ENCODE measurements around the gene MNS1. TPM values are rescaled to one million over a fixed set of nuclear protein-coding genes. Genes with fewer than 3 reads are reported as not detected.
"Not testable (repeated sequence)": the region's sequence is repeated elsewhere in the genome, so short reads cannot be mapped to it uniquely, and the experiment has no call there.

The MNS1 gene
- total and polyA plus RNA-seq, 4 donors = 2.1 to 3.5 (median 2.8) TPM

GRCh38 chr15:56490461-56490860 is 25.5 kb upstream of the MNS1 start:
- Histone ChIP-seq H3K4me1 (ENCODE audit: control insufficient read depth in 1 of 2, insufficient read depth in 2 of 2, low read length in 2 of 2) (no peaks in the 10 kb centered on the region), H3K27ac (ENCODE audit: low read depth in 1 of 2, low read length in 2 of 2) (no peak overlapping the region), H3K36me3 (ENCODE audit: control insufficient read depth in 1 of 2, insufficient read depth in 2 of 2, low read length in 1 of 2) (no peaks in the 10 kb centered on the region), H3K9me3 (ENCODE audit: control insufficient read depth, low read length) (no peaks in the 10 kb centered on the region), H3K4me3 (ENCODE audit: low read length in 2 of 2) (no peak overlapping the region), H3K27me3 (ENCODE audit: control insufficient read depth in 1 of 2, insufficient read depth in 2 of 2, low read length in 1 of 2) (no peaks in the 10 kb centered on the region)
- DNase-seq = no peak
- intact Hi-C loops (cut with DNase I) = loop anchor here in 1 of 2 donors (10.0 kb wide), 1 partner anchor 654 kb away; no protein-coding TSS in a partner anchor
- WGBS, 2 donors = 80 to 95% methylated on average over 1 of the region's 1 CpG
- no peak for ATAC-seq (ENCODE audit: low FRiP score)

- ATAC-seq (ENCODE audit: low FRiP score); H3K4me1 ChIP-seq (ENCODE audit: control insufficient read depth in 1 of 2, insufficient read depth in 2 of 2, low read length in 2 of 2); DNase-seq; intact Hi-C loops (cut with DNase I); H3K27ac ChIP-seq (ENCODE audit: low read depth in 1 of 2, low read length in 2 of 2); H3K9me3 ChIP-seq (ENCODE audit: control insufficient read depth, low read length); H3K36me3 ChIP-seq (ENCODE audit: control insufficient read depth in 1 of 2, insufficient read depth in 2 of 2, low read length in 1 of 2); H3K4me3 ChIP-seq (ENCODE audit: low read length in 2 of 2); H3K27me3 ChIP-seq (ENCODE audit: control insufficient read depth in 1 of 2, insufficient read depth in 2 of 2, low read length in 1 of 2): not testable (repeated sequence)
- 89 to 91% methylated on average over 2 of the region's 2 CpGs for WGBS, 2 donors
Measured at GRCh38 chr15:56486206-56486605, 21.3 kb upstream of the MNS1 start.

- DNase-seq; ATAC-seq (ENCODE audit: low FRiP score); H3K4me1 ChIP-seq (ENCODE audit: control insufficient read depth in 1 of 2, insufficient read depth in 2 of 2, low read length in 2 of 2); H3K4me3 ChIP-seq (ENCODE audit: low read length in 2 of 2); H3K27me3 ChIP-seq (ENCODE audit: control insufficient read depth in 1 of 2, insufficient read depth in 2 of 2, low read length in 1 of 2); H3K36me3 ChIP-seq (ENCODE audit: control insufficient read depth in 1 of 2, insufficient read depth in 2 of 2, low read length in 1 of 2); H3K27ac ChIP-seq (ENCODE audit: low read depth in 1 of 2, low read length in 2 of 2); intact Hi-C loops (cut with DNase I); H3K9me3 ChIP-seq (ENCODE audit: control insufficient read depth, low read length): not testable (repeated sequence)
- 94 to 97% methylated on average over 3 of the region's 3 CpGs for WGBS, 2 donors
Measured at GRCh38 chr15:56485426-56485825, 20.5 kb upstream of the MNS1 start.

- Histone ChIP-seq H3K4me3 (ENCODE audit: low read length in 2 of 2) (no peak overlapping the region), H3K27ac (ENCODE audit: low read depth in 1 of 2, low read length in 2 of 2) (no peak overlapping the region), H3K27me3 (ENCODE audit: control insufficient read depth in 1 of 2, insufficient read depth in 2 of 2, low read length in 1 of 2) (no peaks in the 10 kb centered on the region), H3K36me3 (ENCODE audit: control insufficient read depth in 1 of 2, insufficient read depth in 2 of 2, low read length in 1 of 2) (no peaks in the 10 kb centered on the region), H3K9me3 (ENCODE audit: control insufficient read depth, low read length) (no peaks in the 10 kb centered on the region), H3K4me1 (ENCODE audit: control insufficient read depth in 1 of 2, insufficient read depth in 2 of 2, low read length in 2 of 2) (no peaks in the 10 kb centered on the region)
- DNase-seq (no peak), ATAC-seq (ENCODE audit: low FRiP score) (no peak)
- intact Hi-C loops (cut with DNase I) = no loop called here
- 37 to 47% methylated on average over 2 of the region's 2 CpGs for WGBS, 2 donors
Measured at GRCh38 chr15:56484287-56484686, 19.4 kb upstream of the MNS1 start.

- DNase-seq = no peak
- no peaks in the 10 kb centered on the region for H3K4me1 ChIP-seq (ENCODE audit: control insufficient read depth in 1 of 2, insufficient read depth in 2 of 2, low read length in 2 of 2)
- no peak overlapping the region for H3K27ac ChIP-seq (ENCODE audit: low read depth in 1 of 2, low read length in 2 of 2)
- ATAC-seq (ENCODE audit: low FRiP score) = no peak
- no peaks in the 10 kb centered on the region for H3K9me3 ChIP-seq (ENCODE audit: control insufficient read depth, low read length)
- no peak overlapping the region for H3K4me3 ChIP-seq (ENCODE audit: low read length in 2 of 2)
- no peaks in the 10 kb centered on the region for H3K36me3 ChIP-seq (ENCODE audit: control insufficient read depth in 1 of 2, insufficient read depth in 2 of 2, low read length in 1 of 2)
- no peaks in the 10 kb centered on the region for H3K27me3 ChIP-seq (ENCODE audit: control insufficient read depth in 1 of 2, insufficient read depth in 2 of 2, low read length in 1 of 2)
- intact Hi-C loops (cut with DNase I) = no loop called here
Measured at GRCh38 chr15:56475351-56475750, 10.4 kb upstream of the MNS1 start.

- Histone ChIP-seq H3K9me3 (ENCODE audit: control insufficient read depth, low read length) (no peaks in the 10 kb centered on the region), H3K27ac (ENCODE audit: low read depth in 1 of 2, low read length in 2 of 2) (no peak overlapping the region), H3K36me3 (ENCODE audit: control insufficient read depth in 1 of 2, insufficient read depth in 2 of 2, low read length in 1 of 2) (no peaks in the 10 kb centered on the region), H3K4me1 (ENCODE audit: control insufficient read depth in 1 of 2, insufficient read depth in 2 of 2, low read length in 2 of 2) (no peaks in the 10 kb centered on the region), H3K27me3 (ENCODE audit: control insufficient read depth in 1 of 2, insufficient read depth in 2 of 2, low read length in 1 of 2) (no peaks in the 10 kb centered on the region), H3K4me3 (ENCODE audit: low read length in 2 of 2) (no peak overlapping the region)
- 66 to 70% methylated on average over 1 of the region's 1 CpG for WGBS, 2 donors
- no peak for ATAC-seq (ENCODE audit: low FRiP score)
- intact Hi-C loops (cut with DNase I) = no loop called here
- no peak for DNase-seq
Measured at GRCh38 chr15:56473017-56473416, 8.1 kb upstream of the MNS1 start.

GRCh38 chr15:56472278-56472677 is 7.3 kb upstream of the MNS1 start:
- no peaks in the 10 kb centered on the region for H3K36me3 ChIP-seq (ENCODE audit: control insufficient read depth in 1 of 2, insufficient read depth in 2 of 2, low read length in 1 of 2)
- no peaks in the 10 kb centered on the region for H3K9me3 ChIP-seq (ENCODE audit: control insufficient read depth, low read length)
- intact Hi-C loops (cut with DNase I) = no loop called here
- WGBS, 2 donors = 71 to 77% methylated on average over 2 of the region's 2 CpGs
- ATAC-seq (ENCODE audit: low FRiP score) (no peak), DNase-seq (no peak)
- no peak overlapping the region for H3K27ac ChIP-seq (ENCODE audit: low read depth in 1 of 2, low read length in 2 of 2)
- no peak overlapping the region for H3K4me3 ChIP-seq (ENCODE audit: low read length in 2 of 2)
- H3K4me1 ChIP-seq (ENCODE audit: control insufficient read depth in 1 of 2, insufficient read depth in 2 of 2, low read length in 2 of 2) = no peaks in the 10 kb centered on the region
- H3K27me3 ChIP-seq (ENCODE audit: control insufficient read depth in 1 of 2, insufficient read depth in 2 of 2, low read length in 1 of 2) = no peaks in the 10 kb centered on the region

GRCh38 chr15:56471440-56472069 is 6.6 kb upstream of the MNS1 start:
- Histone ChIP-seq H3K4me3 (ENCODE audit: low read length in 2 of 2) (no peak overlapping the region), H3K9me3 (ENCODE audit: control insufficient read depth, low read length) (no peaks in the 10 kb centered on the region), H3K27me3 (ENCODE audit: control insufficient read depth in 1 of 2, insufficient read depth in 2 of 2, low read length in 1 of 2) (no peaks in the 10 kb centered on the region), H3K4me1 (ENCODE audit: control insufficient read depth in 1 of 2, insufficient read depth in 2 of 2, low read length in 2 of 2) (no peaks in the 10 kb centered on the region), H3K27ac (ENCODE audit: low read depth in 1 of 2, low read length in 2 of 2) (no peak overlapping the region), H3K36me3 (ENCODE audit: control insufficient read depth in 1 of 2, insufficient read depth in 2 of 2, low read length in 1 of 2) (no peaks in the 10 kb centered on the region)
- intact Hi-C loops (cut with DNase I) = no loop called here
- DNase-seq (no peak), ATAC-seq (ENCODE audit: low FRiP score) (no peak)
- WGBS, 2 donors = 78 to 80% methylated on average over 5 of the region's 5 CpGs

GRCh38 chr15:56469483-56469882 is 4.5 kb upstream of the MNS1 start:
- Histone ChIP-seq H3K9me3 (ENCODE audit: control insufficient read depth, low read length) (no peaks in the 10 kb centered on the region), H3K4me3 (ENCODE audit: low read length in 2 of 2) (no peak overlapping the region), H3K4me1 (ENCODE audit: control insufficient read depth in 1 of 2, insufficient read depth in 2 of 2, low read length in 2 of 2) (no peaks in the 10 kb centered on the region), H3K36me3 (ENCODE audit: control insufficient read depth in 1 of 2, insufficient read depth in 2 of 2, low read length in 1 of 2) (no peaks in the 10 kb centered on the region), H3K27me3 (ENCODE audit: control insufficient read depth in 1 of 2, insufficient read depth in 2 of 2, low read length in 1 of 2) (no peaks in the 10 kb centered on the region), H3K27ac (ENCODE audit: low read depth in 1 of 2, low read length in 2 of 2) (no peak overlapping the region)
- intact Hi-C loops (cut with DNase I) = no loop called here
- no peak for ATAC-seq (ENCODE audit: low FRiP score)
- DNase-seq = no peak
